H54 (cell line): ENCODE measurements around the gene HOXD3.

ENCODE experiments used
- DNase-seq: peaks from one replicate; pipeline ENCODE4 v3.0.0; 2011; ENCODE audit warnings: low spot score, mixed read lengths; ENCODE audit not compliant: insufficient read length
- FAIRE-seq: peaks from 3 replicates; lab custom pipeline; 2011; peaks lifted over from hg19 to GRCh38; lab: Jason Lieb, UNC
- POLR2A ChIP-seq: IDR thresholded peaks from 2 replicates; pipeline ENCODE4 v1.6.1; 2011; ENCODE audit warnings: low read depth, mild to moderate bottlenecking, low read length

Gene HOXD3

GRCh38 chr2:176155356-176156044 is 1.6 kb upstream of the HOXD3 start:
- FAIRE-seq (no peak), DNase-seq (no peak)
- no peak for TF ChIP-seq POLR2A

GRCh38 chr2:176156301-176156806 is 753 bp upstream of the HOXD3 start:
- no peak for DNase-seq
- FAIRE-seq = no peak
- no peak for TF ChIP-seq POLR2A

GRCh38 chr2:176157499-176158185 is 535 bp downstream of the HOXD3 start:
- no peak for TF ChIP-seq POLR2A
- no peak for FAIRE-seq
- no peak for DNase-seq

DNA sequence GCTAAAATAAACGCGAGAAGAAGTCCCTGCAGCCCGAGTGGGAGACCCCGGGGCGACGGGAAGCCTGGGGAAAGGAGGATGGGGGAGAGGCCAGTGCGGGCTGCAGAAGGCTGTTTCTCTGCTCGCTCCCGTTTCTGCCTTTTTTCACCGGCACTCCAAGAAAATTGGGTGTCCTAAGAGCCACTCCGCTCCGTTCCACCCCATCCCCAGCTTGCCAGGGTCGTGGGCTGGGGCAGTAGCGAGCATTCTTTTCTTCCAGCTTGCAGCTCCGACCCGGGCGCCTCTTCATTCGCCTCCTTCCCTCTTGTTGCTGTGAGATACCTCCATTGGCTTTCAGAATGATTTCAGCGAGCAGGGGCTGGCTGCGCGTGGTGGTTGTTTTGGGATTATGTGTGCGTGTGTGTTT is 1.1 kb downstream of the HOXD3 start:
- TF ChIP-seq POLR2A = no peak
- DNase-seq (no peak), FAIRE-seq (no peak)

GRCh38 chr2:176158855-176159662 is 2.0 kb downstream of the HOXD3 start:
- FAIRE-seq (no peak), DNase-seq (no peak)
- no peak for TF ChIP-seq POLR2A

DNA sequence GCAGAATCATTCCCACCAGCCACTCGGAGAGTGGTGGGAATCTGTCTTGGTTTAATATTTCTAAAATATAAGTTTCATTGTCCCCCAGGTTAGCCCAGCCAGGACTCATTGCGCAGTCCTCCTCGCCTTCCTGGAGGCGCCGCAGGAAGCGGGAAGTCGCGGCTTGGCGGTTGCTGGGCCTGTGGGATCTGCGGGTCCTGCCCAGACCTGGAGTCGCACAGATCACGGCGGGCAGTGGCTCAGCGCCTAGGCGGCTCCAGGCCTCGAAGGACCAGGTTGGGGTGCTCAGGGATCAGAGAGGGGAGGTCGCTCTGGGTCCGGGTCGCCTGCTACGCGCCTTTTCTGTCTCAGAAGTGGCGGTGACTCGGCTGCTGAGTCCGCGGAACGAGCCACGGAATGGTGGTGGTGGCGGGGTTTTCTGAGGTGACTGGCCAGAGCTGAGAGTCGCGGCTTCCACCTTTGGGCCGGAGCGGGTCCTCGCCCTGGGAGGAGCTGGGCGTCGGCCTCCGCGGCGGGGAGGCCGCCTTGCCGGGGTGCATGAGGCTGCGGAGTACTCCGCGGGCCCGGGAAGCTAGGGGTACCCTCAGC is 2.6 kb downstream of the HOXD3 start:
- no peak for FAIRE-seq
- no peak for TF ChIP-seq POLR2A
- no peak for DNase-seq

DNA sequence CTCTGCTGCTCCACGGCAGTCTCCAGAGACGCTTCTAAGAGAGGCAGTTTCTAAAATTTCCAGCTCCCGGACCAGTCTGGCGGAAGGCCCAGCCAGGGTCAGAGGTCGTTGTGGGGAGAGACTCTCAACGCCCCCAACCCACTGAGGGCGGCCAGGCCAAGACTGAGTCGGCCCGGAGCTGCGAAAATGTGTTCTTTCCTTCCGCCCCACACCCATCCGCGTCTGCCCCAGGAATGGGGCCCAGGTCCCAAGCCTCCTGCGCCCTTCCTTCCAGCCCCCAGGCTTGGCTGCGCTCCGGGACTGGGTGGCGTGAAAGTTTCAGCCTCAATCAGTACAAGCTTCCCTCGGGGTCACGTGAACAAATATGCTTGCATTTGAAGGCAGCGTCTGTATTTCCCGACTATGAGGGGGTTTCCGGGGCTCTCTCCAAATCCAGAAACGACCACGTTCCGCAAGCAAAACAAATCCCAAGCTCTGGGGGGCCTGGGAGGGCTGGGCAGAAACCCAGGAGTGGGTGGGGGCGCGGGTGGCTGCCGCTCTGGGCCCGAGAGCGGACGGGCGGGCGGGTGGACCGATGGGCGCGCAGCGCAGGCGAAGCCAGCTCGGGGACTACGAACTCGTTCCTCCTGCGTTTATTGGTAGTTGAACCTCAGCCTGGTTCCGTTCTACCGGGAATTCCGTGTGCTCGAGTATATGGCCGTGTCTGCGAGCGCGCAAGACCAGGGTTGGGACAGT is 3.3 kb downstream of the HOXD3 start:
- FAIRE-seq (no peak), DNase-seq (no peak)
- TF ChIP-seq POLR2A = no peak

DNA sequence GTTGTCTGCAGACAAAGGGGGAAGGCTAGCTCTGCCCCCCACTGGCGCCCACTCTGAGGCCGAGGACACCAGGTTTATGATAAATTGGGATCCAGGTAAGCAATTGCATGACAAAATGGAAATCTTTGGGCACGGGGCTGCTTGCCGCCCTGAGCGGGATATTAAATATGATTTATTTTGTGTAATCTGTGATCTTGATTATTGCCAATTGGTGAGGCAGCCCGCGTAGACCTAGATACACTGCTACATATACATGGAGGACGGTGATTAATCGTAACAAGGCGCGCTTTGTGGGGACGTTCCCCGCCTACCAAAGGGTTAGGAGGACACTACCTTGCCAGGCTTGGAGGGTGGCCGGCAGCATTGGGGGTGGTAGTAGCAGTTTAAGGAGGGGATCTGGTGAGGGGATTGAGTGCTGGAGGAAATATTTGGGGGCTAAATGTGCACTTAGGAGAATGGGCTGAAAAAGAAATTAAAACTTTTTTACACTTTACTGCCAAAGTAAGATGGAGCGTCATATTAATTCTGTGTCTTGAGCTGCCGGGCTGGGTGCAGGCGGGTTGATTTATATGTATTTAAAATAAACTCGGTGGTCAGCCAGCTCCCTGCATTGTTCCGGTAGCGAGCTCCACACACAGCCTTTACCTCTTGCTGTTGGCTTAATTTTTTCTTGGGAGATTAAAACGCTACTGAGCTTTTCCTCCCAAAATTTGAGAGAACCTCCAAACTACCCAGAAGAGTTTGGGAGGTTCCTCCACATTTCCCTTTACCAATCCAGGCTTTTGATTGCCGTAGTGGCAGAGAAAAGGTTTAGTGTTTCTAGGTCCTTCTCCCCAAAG is 4.1 kb downstream of the HOXD3 start:
- TF ChIP-seq POLR2A = no peak
- FAIRE-seq (no peak), DNase-seq (no peak)

GRCh38 chr2:176161825-176162626 is 4.9 kb downstream of the HOXD3 start:
- FAIRE-seq (no peak), DNase-seq (no peak)
- TF ChIP-seq POLR2A = no peak

GRCh38 chr2:176162911-176163671 is 6.0 kb downstream of the HOXD3 start:
- no peak for TF ChIP-seq POLR2A
- no peak for DNase-seq
- FAIRE-seq = no peak

DNA sequence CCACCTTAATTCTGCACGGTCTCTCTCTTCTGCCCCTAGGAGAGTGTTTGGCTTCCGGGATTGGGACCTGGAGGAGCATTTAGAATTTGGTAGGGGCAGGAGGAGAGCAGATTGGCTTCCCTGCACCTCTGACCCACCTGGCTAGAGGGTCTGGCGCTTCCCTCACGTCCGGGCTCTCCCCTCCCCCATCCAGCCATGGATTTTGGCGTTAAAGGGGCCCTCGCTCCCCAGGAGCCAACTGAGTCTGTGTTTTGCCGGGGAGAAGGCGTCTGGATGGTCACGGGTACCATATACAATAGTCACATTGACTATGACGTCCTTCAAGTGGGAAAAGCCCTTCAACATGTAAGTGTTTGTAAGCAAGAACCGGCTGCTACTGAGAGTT is 6.6 kb downstream of the HOXD3 start:
- TF ChIP-seq POLR2A = no peak
- FAIRE-seq = no peak
- DNase-seq = no peak
